GM15510 (cell line): Measurements from ENCODE around the gene CRHBP.

Experiments
- POLR2A ChIP-seq: IDR thresholded peaks from 3 replicates; pipeline ENCODE4 v1.6.1; 2011; ENCODE audit warnings: borderline replicate concordance; ENCODE audit not compliant: insufficient read length; ENCODE audit errors: extremely low read depth

CRHBP gene

GRCh38 chr5:76952795-76953536 lies at the start of gene CRHBP:
CRHBP (plus strand) TSS chr5:76953045; CDS start chr5:76953135, 90 bp downstream.
- no peak for TF ChIP-seq POLR2A

GRCh38 chr5:76908166-76908565 lies 44.7 kb upstream of the CRHBP start:
- TF ChIP-seq POLR2A = no peak

- TF ChIP-seq POLR2A = no peak
These were observed 34.3 kb upstream of the CRHBP start for GRCh38 chr5:76918539-76918938.

DNA sequence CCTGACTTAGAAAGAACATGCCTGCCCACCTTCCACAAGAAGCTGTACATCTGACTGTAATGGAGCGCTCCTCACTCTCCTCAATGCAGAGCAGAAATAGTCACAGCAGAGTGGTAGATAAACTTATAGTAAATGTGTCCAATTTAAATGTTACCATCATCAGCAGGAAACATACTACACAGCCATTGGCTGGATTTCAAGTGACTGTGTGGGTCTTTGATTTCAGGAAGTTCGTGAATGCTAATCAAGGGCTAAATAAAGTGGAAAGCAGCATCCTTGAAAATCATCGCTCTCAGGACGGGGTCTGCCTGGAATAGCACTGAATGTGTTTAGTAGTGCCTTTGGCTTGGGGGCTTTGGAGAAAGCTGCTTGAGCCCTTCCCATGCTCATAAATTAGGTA lies 32.4 kb upstream of the CRHBP start:
- no peak for TF ChIP-seq POLR2A

DNA sequence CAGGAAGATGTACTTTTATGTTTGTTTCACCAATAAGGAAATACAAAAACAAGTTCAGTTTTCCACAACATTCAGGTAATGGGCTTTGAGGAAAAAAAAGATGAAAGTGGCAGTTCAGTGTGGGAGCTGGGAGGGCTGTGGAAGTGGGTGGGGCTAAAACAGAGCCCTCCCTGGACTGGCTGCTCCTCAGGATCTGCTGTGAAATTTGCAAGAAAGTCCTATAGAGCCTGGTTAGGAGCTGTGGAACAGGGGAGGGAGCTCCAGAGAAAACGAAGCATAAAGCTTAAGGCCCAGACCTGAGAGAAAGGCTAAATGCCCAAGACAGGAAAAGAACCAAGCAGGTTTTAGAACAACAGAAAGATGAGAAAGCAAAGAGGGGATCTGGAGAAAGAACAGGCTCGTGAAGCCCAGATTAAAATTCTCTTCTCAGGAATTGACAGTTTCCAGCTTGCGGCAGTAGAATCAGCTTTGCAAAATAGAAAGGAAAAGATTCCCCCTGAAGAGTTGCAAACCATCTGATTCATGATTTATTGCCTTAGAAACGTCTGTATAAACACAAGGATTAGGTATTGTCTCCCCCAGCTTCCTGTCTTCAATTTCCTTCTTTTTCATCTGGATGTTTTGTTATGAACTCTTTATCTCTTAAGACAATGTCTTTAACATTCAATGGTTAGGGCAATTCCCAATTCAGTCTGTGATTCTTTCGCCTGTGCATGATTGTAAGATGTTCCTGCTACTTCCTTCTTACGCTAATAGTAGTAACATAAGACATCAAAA lies 26.3 kb upstream of the CRHBP start:
- TF ChIP-seq POLR2A = no peak

- TF ChIP-seq POLR2A = no peak
These were observed 24.9 kb upstream of the CRHBP start for GRCh38 chr5:76927961-76928360.

- TF ChIP-seq POLR2A = no peak
These were observed 22.8 kb upstream of the CRHBP start for GRCh38 chr5:76930083-76930482.

DNA sequence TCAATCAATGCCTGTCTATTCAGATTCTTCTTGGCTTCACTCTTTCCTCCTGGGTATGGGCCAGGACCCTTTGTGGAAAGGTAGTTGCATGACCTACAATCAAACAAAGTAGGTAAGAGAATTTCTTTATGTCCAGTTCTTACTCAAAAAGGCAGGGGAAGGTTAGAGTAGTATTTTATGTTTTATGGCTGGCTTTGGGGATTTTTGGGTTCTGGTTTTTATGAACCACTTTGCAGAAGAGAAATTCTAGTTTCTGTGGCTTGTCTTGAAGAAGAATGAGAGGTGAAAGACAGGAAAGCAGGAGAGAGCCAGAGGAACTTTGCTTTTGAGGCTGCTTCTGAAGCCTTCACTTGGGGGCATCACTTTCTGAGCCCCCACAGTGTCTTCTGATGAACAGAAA lies 14.7 kb upstream of the CRHBP start:
- TF ChIP-seq POLR2A = no peak

DNA sequence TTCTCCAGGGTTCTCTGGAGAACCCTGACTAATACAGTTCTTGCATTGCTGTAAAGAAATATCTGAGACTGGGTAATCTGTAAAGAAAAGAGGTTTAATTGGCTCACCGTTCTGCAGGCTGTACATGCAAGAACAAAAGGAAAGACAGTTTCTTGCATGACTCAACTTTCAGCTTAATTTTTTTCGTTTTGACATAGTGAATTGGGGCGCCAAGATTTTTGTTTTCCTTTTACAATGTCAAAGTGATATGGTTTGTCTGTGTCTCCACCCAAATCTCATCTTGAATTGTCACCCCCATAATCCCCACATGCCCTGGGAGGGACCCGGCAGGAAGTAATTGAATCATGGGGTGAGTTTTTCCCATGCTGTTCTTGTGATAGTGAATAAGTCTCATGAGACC lies 11.8 kb upstream of the CRHBP start:
- no peak for TF ChIP-seq POLR2A

GRCh38 chr5:76941442-76941841 lies 11.4 kb upstream of the CRHBP start:
- no peak for TF ChIP-seq POLR2A

GRCh38 chr5:76942581-76942980 lies 10.3 kb upstream of the CRHBP start:
- TF ChIP-seq POLR2A = no peak

DNA sequence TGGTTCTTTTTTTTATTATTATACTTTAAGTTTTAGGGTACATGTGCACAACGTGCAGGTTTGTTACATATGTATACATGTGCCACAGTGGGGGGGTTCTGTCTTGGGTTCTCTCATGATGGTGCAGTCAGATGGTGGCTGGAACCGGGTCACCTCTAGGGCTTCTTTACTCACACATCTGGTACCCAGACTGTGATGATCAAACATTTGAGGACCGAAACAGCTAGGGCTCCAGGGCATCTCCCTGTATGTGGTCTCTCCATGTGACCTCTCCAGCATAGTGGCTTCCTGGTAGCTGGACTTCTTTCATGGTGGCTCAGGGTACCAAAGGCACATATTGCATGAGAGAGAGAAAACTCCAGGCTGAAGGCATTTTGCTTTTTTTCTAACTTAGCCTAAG lies 9.8 kb upstream of the CRHBP start:
- TF ChIP-seq POLR2A = no peak

- TF ChIP-seq POLR2A = no peak
These were observed 8.2 kb upstream of the CRHBP start for GRCh38 chr5:76944638-76945037.

DNA sequence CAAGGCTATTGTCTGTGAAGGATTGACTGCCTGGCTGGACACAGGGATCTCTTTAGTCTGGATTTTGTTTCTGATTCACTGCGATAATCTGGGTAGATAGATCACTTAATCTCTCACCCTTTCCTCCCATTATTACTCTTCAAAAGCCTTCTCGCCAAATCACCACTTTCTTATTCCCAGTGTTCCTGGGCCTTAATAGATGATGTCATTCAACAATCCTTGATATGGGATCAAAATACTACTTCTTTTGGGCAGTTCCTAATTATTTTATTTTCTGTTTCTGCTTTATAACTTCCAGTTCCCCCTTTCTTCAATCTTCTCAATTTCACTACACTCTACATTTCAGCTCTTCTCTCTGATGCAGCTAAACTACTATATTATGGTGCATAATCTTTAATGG lies 6.8 kb upstream of the CRHBP start:
- no peak for TF ChIP-seq POLR2A

- no peak for TF ChIP-seq POLR2A
These were observed 5.8 kb upstream of the CRHBP start for GRCh38 chr5:76947082-76947503.
